A549 (cell line): ENCODE measurements around the gene CNTNAP2. TPM values are rescaled to one million over a fixed set of nuclear protein-coding genes. Genes with fewer than 3 reads are reported as not detected.

ENCODE experiments used
- ATAC-seq, 2 experiments: fragments of 200-7000 bp in 1 of 2; fragments of >200 bp in 1 of 2; cut with Nextera tagmentation in 1 of 2; cut with Tn5 transposase in 1 of 2; 3 replicates each; pipeline versions ENCODE4 v1.8.0 to v1.9.1; 2018 to 2020; ENCODE audit warnings: mild to moderate bottlenecking in 1 of 2, moderate library complexity in 1 of 2
- CTCF ChIA-PET: fragments of 300-600 bp; sonication (Branson Sonifier 250); formaldehyde crosslinking; extraction: SDS; loops from one replicate; lab custom pipeline; 2021; ENCODE audit warnings: antibody characterized with exemption, inconsistent platforms; lab: Yijun Ruan, JAX
- POLR2A ChIA-PET: fragments of 350-600 bp; formaldehyde crosslinking; extraction: SDS; loops from one replicate; lab custom pipeline; 2021; ENCODE audit warnings: antibody characterized with exemption, inconsistent platforms; lab: Yijun Ruan, JAX
- DNase-seq, 2 experiments: peaks; one replicate each; pipeline versions ENCODE4 v3.0.0 to v3.0.0-alpha.2; 2011 to 2016; ENCODE audit warnings: low read depth in 1 of 2, low spot score in 1 of 2
- FAIRE-seq: peaks from 2 replicates; lab custom pipeline; 2011; peaks lifted over from hg19 to GRCh38; lab: Jason Lieb, UNC
- H3K27ac ChIP-seq, 2 experiments: fragments of >200 bp; sonication (Bioruptor Twin); formaldehyde crosslinking; 3 replicates each; pipeline ENCODE4 v1.5.1; 2016 to 2017
- H3K4me1 ChIP-seq: fragments of >200 bp; sonication (Bioruptor Twin); formaldehyde crosslinking; 3 replicates; pipeline ENCODE4 v1.6.1; 2016
- H3K4me2 ChIP-seq: fragments of >200 bp; sonication (Bioruptor Twin); formaldehyde crosslinking; 3 replicates; pipeline ENCODE4 v1.6.1; 2016
- H3K4me3 ChIP-seq: fragments of >200 bp; sonication (Bioruptor Twin); formaldehyde crosslinking; 3 replicates; pipeline ENCODE4 v1.5.1; 2016
- H3K9me3 ChIP-seq: fragments of >200 bp; sonication (Bioruptor Twin); formaldehyde crosslinking; 3 replicates; pipeline ENCODE4 v1.6.1; 2016
- CBX8 ChIP-seq: fragments of 200-600 bp; sonication (generic); IDR thresholded peaks from 2 replicates; pipeline ENCODE4 v1.6.1; 2016
- CEBPB ChIP-seq, 2 experiments: fragments of >200 bp in 1 of 2; sonication (Bioruptor Twin) in 1 of 2; formaldehyde crosslinking in 1 of 2; IDR thresholded peaks; 2 replicates each; pipeline ENCODE4 v1.6.1; 2012 to 2016
- ELK1 ChIP-seq: fragments of 150-350 bp; IDR thresholded peaks from 2 replicates; pipeline ENCODE4 v1.6.1; 2014; ENCODE audit warnings: low read depth, mild to moderate bottlenecking, low read length
- EP300 ChIP-seq, 2 experiments: fragments of >200 bp; sonication (Bioruptor Twin); formaldehyde crosslinking; IDR thresholded peaks; 2 replicates in 1 of 2; 3 replicates in 1 of 2; pipeline ENCODE4 v1.6.1; 2016 to 2017
- FOSB ChIP-seq: fragments of 250-450 bp; sonication (Bioruptor Pico); IDR thresholded peaks from 2 replicates; pipeline ENCODE4 v1.5.0; 2020; ENCODE audit warnings: mild to moderate bottlenecking, moderate library complexity
- FOXS1 ChIP-seq: fragments of 250-450 bp; sonication (Bioruptor Pico); IDR thresholded peaks from 2 replicates; pipeline ENCODE4 v1.5.0; 2020; ENCODE audit warnings: mild to moderate bottlenecking, moderate library complexity
- GATA3 ChIP-seq: IDR thresholded peaks from 2 replicates; pipeline ENCODE4 v1.6.1; 2012; ENCODE audit warnings: borderline replicate concordance
- HDAC2 ChIP-seq: fragments of 200-600 bp; sonication (generic); IDR thresholded peaks from 2 replicates; pipeline ENCODE4 v1.6.1; 2016
- HOXA7 ChIP-seq: fragments of 250-450 bp; sonication (Bioruptor Pico); IDR thresholded peaks from 2 replicates; pipeline ENCODE4 v1.5.0; 2020; ENCODE audit warnings: mild to moderate bottlenecking, moderate library complexity
- HOXB13 ChIP-seq: fragments of 250-450 bp; sonication (Bioruptor Pico); IDR thresholded peaks from 2 replicates; pipeline ENCODE4 v1.5.0; 2020; ENCODE audit warnings: low read depth, mild to moderate bottlenecking, moderate library complexity
- HOXB5 ChIP-seq: fragments of 250-450 bp; sonication (Bioruptor Pico); IDR thresholded peaks from 2 replicates; pipeline ENCODE4 v1.5.0; 2020; ENCODE audit warnings: mild to moderate bottlenecking, moderate library complexity
- KDM1A ChIP-seq: fragments of 200-600 bp; sonication (generic); IDR thresholded peaks from 2 replicates; pipeline ENCODE4 v1.6.1; 2016; ENCODE audit warnings: low read depth, mild to moderate bottlenecking
- KDM5A ChIP-seq: fragments of 200-600 bp; sonication (generic); IDR thresholded peaks from 2 replicates; pipeline ENCODE4 v1.6.1; 2016; ENCODE audit warnings: antibody characterized with exemption, mild to moderate bottlenecking
- MAFK ChIP-seq: fragments of 450-650 bp; IDR thresholded peaks from 2 replicates; pipeline ENCODE4 v1.6.1; 2014; ENCODE audit not compliant: partially characterized antibody
- MAX ChIP-seq: IDR thresholded peaks from 2 replicates; pipeline ENCODE4 v1.6.1; 2012
- NR3C1 ChIP-seq: fragments of >200 bp; sonication (Bioruptor Twin); formaldehyde crosslinking; IDR thresholded peaks from 3 replicates; pipeline ENCODE4 v1.6.1; 2017
- PHF8 ChIP-seq: fragments of 200-600 bp; sonication (generic); IDR thresholded peaks from 2 replicates; pipeline ENCODE4 v1.6.1; 2016; ENCODE audit warnings: low read depth, mild to moderate bottlenecking, antibody characterized with exemption, moderate library complexity, borderline replicate concordance
- POLR2A ChIP-seq: IDR thresholded peaks from 2 replicates; pipeline ENCODE4 v1.6.1; 2012; ENCODE audit warnings: mild to moderate bottlenecking, low read length
- RARB ChIP-seq: fragments of 250-450 bp; sonication (Bioruptor Pico); IDR thresholded peaks from 2 replicates; pipeline ENCODE4 v1.8.0; 2021; ENCODE audit warnings: mild to moderate bottlenecking, moderate library complexity
- RFX5 ChIP-seq: fragments of 450-650 bp; IDR thresholded peaks from 2 replicates; pipeline ENCODE4 v1.7.1; 2014; ENCODE audit warnings: antibody characterized with exemption, mild to moderate bottlenecking, moderate library complexity
- RNF2 ChIP-seq: fragments of 200-600 bp; sonication (generic); IDR thresholded peaks from 2 replicates; pipeline ENCODE4 v1.6.1; 2016; ENCODE audit warnings: low read depth, mild to moderate bottlenecking, antibody characterized with exemption, moderate library complexity, borderline replicate concordance
- SMC3 ChIP-seq: fragments of >200 bp; sonication (Bioruptor Twin); formaldehyde crosslinking; IDR thresholded peaks from 3 replicates; pipeline ENCODE4 v1.6.1; 2018; ENCODE audit warnings: inconsistent platforms
- SREBF2 ChIP-seq: fragments of 450-650 bp; IDR thresholded peaks from 2 replicates; pipeline ENCODE4 v1.6.1; 2014; ENCODE audit warnings: mild to moderate bottlenecking, moderate library complexity
- TFCP2L1 ChIP-seq: fragments of 250-450 bp; sonication (Bioruptor Pico); IDR thresholded peaks from 2 replicates; pipeline ENCODE4 v1.5.0; 2021; ENCODE audit warnings: mild to moderate bottlenecking
- TP53 ChIP-seq: fragments of 250-450 bp; sonication (Bioruptor Pico); IDR thresholded peaks from 2 replicates; pipeline ENCODE4 v1.5.0; 2021; ENCODE audit warnings: mild to moderate bottlenecking, moderate library complexity
- WGBS: methylation state at CpG from one replicate; pipeline ENCODE4 v1.1.6; 2017; ENCODE audit errors: missing lambda C conversion rate; 5-methylcytosine and 5-hydroxymethylcytosine counted together
- polyA minus RNA-seq: library from RNA; depleted of rRNA, polyadenylated mRNA; stranded (reverse); fragments of >200 nt; gene quantifications from 2 replicates; pipeline ENCODE4 v1.2.3, GENCODE V29; 2011; rRNA and poly(A)+ RNA removed
- polyA plus RNA-seq, 4 experiments: library from polyadenylated mRNA; depleted of rRNA in 3 of 4; stranded (reverse); fragments of >200 nt; fragmentation: RNase III in 1 of 4; extraction: RNeasy Plus Mini Kit Qiagen cat#74134 plus additional on column Dnase treatment in 1 of 4; gene quantifications; 2 replicates in 3 of 4; 3 replicates in 1 of 4; pipeline ENCODE4 v1.2.3, GENCODE V29; 2011 to 2017
- TF ChIP-seq, protein P1 (sequence below): fragments of 450-650 bp; IDR thresholded peaks from 2 replicates; pipeline ENCODE4 v1.6.1; 2014; ENCODE audit warnings: antibody characterized with exemption
- TF ChIP-seq, protein P2 (sequence below): IDR thresholded peaks from 2 replicates; pipeline ENCODE4 v1.6.1; 2012

CNTNAP2 gene
- 0.11 and 0.13 TPM in 2 replicates for polyA plus RNA-seq (2011; rRNA removed)
- polyA plus RNA-seq (2012; cell fraction: cytosol; rRNA removed): 0.01 and 0.03 TPM in 2 replicates
- polyA plus RNA-seq (2012; cell fraction: nucleus; rRNA removed): 0.01 and 0.06 TPM in 2 replicates
- 0.04 to 0.05 TPM (median 0.05 TPM) in 3 replicates for polyA plus RNA-seq (2017; fragmentation: RNase III; extraction: RNeasy Plus Mini Kit Qiagen cat#74134 plus additional on column Dnase treatment)
- polyA minus RNA-seq: 0.04 and 0.15 TPM in 2 replicates

GRCh38 chr7:146116521-146117222, at the start of gene CNTNAP2:
Gene CNTNAP2, plus strand, starts transcription at chr7:146116801. Its CDS starts 76 bp downstream, at chr7:146116877.
- POLR2A ChIA-PET: no interaction called here
- ATAC-seq (no peak), FAIRE-seq (no peak), DNase-seq (no peak)
- 23% methylated on average over 19 of the region's 42 CpGs for WGBS
- no peak within 1 kb of the TSS for H3K4me3 ChIP-seq
- H3K4me2 ChIP-seq: peak within 1 kb of the TSS; percentile 23; the same call in 1 of the 3 replicates
- H3K9me3 ChIP-seq: no peaks in the 10 kb centered on the region; the same call in 2 of the 3 replicates
- H3K4me1 ChIP-seq: no peaks in the 10 kb centered on the region
- no peak for TF ChIP-seq PHF8
- TF ChIP-seq FOSB (CRISPR knock-in tag): no peak
- H3K27ac ChIP-seq: no peak within 1 kb of the TSS
- CTCF ChIA-PET: no interaction called here

DNA sequence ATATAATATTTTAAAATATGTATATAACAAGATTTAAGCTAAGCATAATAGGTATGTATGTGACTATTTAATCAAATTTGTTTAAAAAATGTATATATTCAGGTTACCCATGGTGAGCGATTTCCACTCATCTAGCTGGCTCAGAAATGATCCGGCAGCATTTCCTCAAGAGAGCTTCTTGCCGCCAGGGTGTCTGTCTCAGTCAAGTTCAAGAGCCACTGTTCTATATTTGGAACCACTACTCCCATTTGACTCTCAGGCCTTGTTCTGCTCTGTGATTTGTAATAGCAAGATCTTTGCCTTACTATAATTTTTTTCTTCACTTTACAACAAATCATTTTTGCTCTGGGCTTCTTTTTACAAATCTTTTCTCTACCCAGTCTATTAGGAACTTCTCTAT, 48.7 kb upstream of the CNTNAP2 start:
- Histone ChIP-seq H3K4me2 (no peak overlapping the region), H3K9me3 (no peaks in the 10 kb centered on the region), H3K4me3 (no peak overlapping the region), H3K4me1 (no peaks in the 10 kb centered on the region), H3K27ac (no peak overlapping the region)
- 20% methylated on average over 3 of the region's 3 CpGs for WGBS
- ChIA-PET POLR2A (no interaction called here), CTCF (no interaction called here)
- ATAC-seq: no peak
- no peak for DNase-seq
- TF ChIP-seq SMC3 (no peak), MAX (no peak), MAFK (no peak), PHF8 (no peak), HOXB13 (CRISPR knock-in tag) (no peak), KDM1A (no peak), HOXA7 (CRISPR knock-in tag) (no peak), HDAC2 (no peak), TFCP2L1 (no peak), POLR2A (no peak), RFX5 (no peak), CBX8 (no peak), GATA3 (no peak)
- TF ChIP-seq, protein P1, sequence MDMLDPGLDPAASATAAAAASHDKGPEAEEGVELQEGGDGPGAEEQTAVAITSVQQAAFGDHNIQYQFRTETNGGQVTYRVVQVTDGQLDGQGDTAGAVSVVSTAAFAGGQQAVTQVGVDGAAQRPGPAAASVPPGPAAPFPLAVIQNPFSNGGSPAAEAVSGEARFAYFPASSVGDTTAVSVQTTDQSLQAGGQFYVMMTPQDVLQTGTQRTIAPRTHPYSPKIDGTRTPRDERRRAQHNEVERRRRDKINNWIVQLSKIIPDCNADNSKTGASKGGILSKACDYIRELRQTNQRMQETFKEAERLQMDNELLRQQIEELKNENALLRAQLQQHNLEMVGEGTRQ: no peak
- no peak for FAIRE-seq

- no peaks in the 10 kb centered on the region for H3K4me1 ChIP-seq
- H3K4me2 ChIP-seq: no peak overlapping the region
- no peak overlapping the region for H3K4me3 ChIP-seq
- H3K9me3 ChIP-seq: no peaks in the 10 kb centered on the region
- DNase-seq (no peak), FAIRE-seq (no peak), ATAC-seq (no peak)
- TF ChIP-seq CEBPB (IDR thresholded peaks at IDR 0.05) (no peak), RNF2 (no peak)
- ChIA-PET CTCF (no interaction called here), POLR2A (no interaction called here)
- 26% methylated on average over 5 of the region's 6 CpGs for WGBS
- H3K27ac ChIP-seq: no peak overlapping the region
These were observed 42.3 kb upstream of the CNTNAP2 start for GRCh38 chr7:146074195-146074765.

- H3K4me1 ChIP-seq: no peaks in the 10 kb centered on the region
- CTCF ChIA-PET: interaction anchor here (0.6 kb wide), 1 partner anchor 1337 kb away, joined by 3 read pairs; no protein-coding TSS in a partner anchor
- DNase-seq: no peak
- no peak overlapping the region for H3K4me3 ChIP-seq
- H3K9me3 ChIP-seq: no peaks in the 10 kb centered on the region
- H3K4me2 ChIP-seq: no peak overlapping the region
- no peak overlapping the region for H3K27ac ChIP-seq
- ATAC-seq: no peak
- WGBS: 4% methylated on average over 2 of the region's 2 CpGs
- no peak for TF ChIP-seq RNF2
- no peak for TF ChIP-seq EP300 (IDR thresholded peaks at IDR 0.05)
- no peak for TF ChIP-seq RARB (CRISPR knock-in tag)
- TF ChIP-seq MAX: no peak
- no peak for TF ChIP-seq CBX8
- TF ChIP-seq PHF8: no peak
- TF ChIP-seq HOXB5: no peak
- no peak for TF ChIP-seq TP53
- no peak for TF ChIP-seq FOSB (CRISPR knock-in tag)
- TF ChIP-seq CEBPB (IDR thresholded peaks at IDR 0.05): no peak
- no peak for TF ChIP-seq SREBF2
- no peak for TF ChIP-seq ELK1
- TF ChIP-seq, protein P2, sequence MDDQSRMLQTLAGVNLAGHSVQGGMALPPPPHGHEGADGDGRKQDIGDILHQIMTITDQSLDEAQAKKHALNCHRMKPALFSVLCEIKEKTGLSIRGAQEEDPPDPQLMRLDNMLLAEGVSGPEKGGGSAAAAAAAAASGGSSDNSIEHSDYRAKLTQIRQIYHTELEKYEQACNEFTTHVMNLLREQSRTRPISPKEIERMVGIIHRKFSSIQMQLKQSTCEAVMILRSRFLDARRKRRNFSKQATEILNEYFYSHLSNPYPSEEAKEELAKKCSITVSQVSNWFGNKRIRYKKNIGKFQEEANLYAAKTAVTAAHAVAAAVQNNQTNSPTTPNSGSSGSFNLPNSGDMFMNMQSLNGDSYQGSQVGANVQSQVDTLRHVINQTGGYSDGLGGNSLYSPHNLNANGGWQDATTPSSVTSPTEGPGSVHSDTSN: no peak
- TF ChIP-seq KDM5A: no peak
- TF ChIP-seq FOXS1 (CRISPR knock-in tag): no peak
- no peak for TF ChIP-seq RFX5
- TF ChIP-seq NR3C1: no peak
- POLR2A ChIA-PET: no interaction called here
- FAIRE-seq: no peak
These were observed 40.3 kb upstream of the CNTNAP2 start for GRCh38 chr7:146076344-146076743.
